ENCODE results near the gene HEMK1.

HEMK1 gene

DNA sequence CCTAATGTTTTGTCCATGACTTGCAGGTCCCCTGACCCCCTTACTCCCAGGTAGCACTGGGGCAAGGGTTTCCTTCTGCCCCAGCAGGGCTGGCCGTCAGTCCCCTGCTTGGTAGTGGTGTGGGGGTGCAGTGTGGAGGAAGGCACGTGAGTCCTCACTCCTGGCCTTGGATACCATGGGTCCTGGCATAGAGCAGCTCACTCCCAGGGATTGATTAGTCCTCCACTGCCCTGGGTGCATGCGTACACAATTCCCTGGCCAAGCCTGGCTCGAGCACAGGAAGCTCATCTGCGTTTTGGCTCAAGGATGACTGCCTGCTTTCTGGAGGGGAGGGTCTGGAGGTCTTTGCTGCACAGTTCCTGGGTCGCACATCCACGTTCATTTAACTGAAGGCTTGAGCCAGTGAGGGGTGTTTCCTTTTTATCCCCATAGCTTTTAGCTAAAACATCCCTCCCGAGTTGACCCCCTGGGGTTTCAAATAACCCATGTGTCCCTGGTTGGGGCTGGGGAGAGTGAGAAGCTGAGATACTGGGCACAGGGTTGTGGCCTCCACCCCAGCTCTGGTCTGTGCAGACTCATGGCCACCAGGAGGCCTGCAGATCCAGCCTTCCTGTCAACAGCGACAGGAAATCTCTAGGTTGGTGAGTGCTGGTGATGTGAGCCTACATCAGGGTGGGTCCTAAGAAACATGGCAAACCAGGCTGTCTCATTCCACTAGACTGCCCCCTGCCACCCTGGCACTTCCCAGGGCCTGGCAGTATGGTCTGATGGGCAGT is 11.5 kb downstream of the HEMK1 start:
- H3K4me1 Mint-ChIP-seq (ENCODE audit: low read depth): peaks cover 73% of the 10 kb centered on the region
- H3K27ac Mint-ChIP-seq: peak overlapping the region; percentile 40
- H3K9me3 Mint-ChIP-seq: no peaks in the 10 kb centered on the region
- H3K27me3 Mint-ChIP-seq: no peaks in the 10 kb centered on the region
- DNase-seq: no peak
- H3K36me3 Mint-ChIP-seq (ENCODE audit: low read depth): peaks cover 100% of the 10 kb centered on the region
- H3K4me3 Mint-ChIP-seq: no peak overlapping the region

DNA sequence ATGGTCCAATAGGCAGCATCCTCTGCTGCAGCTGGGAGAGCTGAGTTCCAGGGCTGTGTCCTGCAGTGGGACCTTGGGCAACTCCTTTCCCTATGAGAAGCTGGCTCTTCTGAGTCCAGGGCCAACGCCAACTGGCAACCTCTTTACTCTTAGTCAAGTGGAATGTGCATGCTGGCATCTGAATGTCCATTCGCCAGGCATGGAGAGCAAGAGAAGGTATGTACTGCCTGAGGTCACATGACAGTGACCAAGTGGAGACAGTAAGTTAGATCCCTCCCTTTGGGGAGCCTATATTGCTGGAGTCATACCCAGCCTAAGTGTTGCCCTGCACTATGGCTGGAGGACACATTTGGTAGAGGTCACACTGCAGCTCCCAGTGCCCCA is 12.1 kb downstream of the HEMK1 start:
- DNase-seq: no peak
- Mint-ChIP-seq H3K36me3 (ENCODE audit: low read depth) (peaks cover 99% of the 10 kb centered on the region), H3K27me3 (no peaks in the 10 kb centered on the region), H3K9me3 (no peaks in the 10 kb centered on the region), H3K4me3 (no peak overlapping the region), H3K27ac (no peak overlapping the region), H3K4me1 (ENCODE audit: low read depth) (peaks cover 73% of the 10 kb centered on the region)

DNA sequence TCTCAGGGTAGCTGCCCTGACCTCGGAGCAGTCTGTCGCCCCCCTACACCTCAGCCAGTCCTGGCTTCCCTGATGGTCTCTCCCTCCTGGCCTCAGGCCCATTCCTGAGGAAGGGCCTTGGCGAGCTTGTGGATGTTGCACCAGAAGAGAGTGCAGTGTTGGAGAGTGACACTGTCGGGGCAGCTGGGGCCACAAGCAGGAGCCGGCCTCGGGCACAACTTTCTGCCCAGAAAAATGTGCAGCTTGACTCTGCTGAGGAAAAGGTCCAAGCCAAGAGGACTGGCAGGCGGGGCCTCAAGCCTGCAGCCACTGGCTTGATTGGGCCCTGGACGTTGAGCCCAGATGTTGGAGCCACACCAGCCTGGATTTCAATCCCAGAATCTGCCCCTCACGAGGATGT is 12.8 kb downstream of the HEMK1 start:
- Mint-ChIP-seq H3K9me3 (no peaks in the 10 kb centered on the region), H3K27me3 (no peaks in the 10 kb centered on the region), H3K36me3 (ENCODE audit: low read depth) (peaks cover 99% of the 10 kb centered on the region), H3K4me3 (no peak overlapping the region), H3K27ac (peak overlapping the region; percentile 57), H3K4me1 (ENCODE audit: low read depth) (peaks cover 76% of the 10 kb centered on the region)
- DNase-seq: no peak

DNA sequence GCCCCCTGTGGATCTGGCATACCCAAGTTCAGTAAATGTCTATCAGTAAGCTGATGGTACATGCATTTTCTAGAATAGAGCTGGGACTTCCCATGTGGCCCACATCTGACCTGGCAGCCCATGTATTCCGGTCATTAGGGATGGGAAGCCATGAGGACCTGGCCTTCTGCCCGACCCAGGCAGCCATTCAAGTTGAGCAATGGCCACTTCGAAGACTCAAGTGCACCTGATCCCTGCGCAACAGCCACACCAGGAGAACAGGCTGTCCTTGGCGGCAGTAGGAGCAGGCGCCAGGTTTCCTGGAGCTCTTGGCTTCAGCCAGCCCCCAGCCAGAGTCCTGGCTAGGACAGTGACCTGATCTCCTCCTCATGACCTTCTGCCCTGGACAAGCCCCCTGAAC is 14.6 kb downstream of the HEMK1 start:
- Mint-ChIP-seq H3K36me3 (ENCODE audit: low read depth) (peaks cover 97% of the 10 kb centered on the region), H3K27ac (peak overlapping the region; percentile 99), H3K4me3 (no peak overlapping the region), H3K27me3 (no peaks in the 10 kb centered on the region), H3K4me1 (ENCODE audit: low read depth) (peaks cover 87% of the 10 kb centered on the region), H3K9me3 (no peaks in the 10 kb centered on the region)
- no peak for DNase-seq

DNA sequence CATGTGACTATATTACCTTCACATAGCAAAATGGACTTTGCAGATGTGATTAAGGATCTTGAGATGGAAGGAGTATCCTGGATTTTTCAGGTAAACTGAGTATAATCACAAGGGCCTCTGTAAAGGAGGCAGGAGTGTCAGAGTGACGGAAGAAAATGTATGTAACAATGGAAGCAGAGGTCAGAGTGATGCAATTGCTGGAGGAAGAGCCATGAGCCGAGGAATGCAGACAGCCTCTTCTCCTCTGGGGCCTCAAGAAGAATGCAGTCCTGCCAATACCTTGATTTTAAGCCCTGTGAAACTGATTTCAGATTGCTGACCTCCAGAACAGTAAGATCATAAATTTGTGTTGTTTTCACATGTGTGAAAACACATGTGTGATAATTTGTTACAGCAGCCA is 15.1 kb downstream of the HEMK1 start:
- H3K4me3 Mint-ChIP-seq: no peak overlapping the region
- peaks cover 94% of the 10 kb centered on the region for H3K36me3 Mint-ChIP-seq (ENCODE audit: low read depth)
- peaks cover 87% of the 10 kb centered on the region for H3K4me1 Mint-ChIP-seq (ENCODE audit: low read depth)
- no peaks in the 10 kb centered on the region for H3K9me3 Mint-ChIP-seq
- no peak for DNase-seq
- no peaks in the 10 kb centered on the region for H3K27me3 Mint-ChIP-seq
- peak overlapping the region; percentile 99 for H3K27ac Mint-ChIP-seq

DNA sequence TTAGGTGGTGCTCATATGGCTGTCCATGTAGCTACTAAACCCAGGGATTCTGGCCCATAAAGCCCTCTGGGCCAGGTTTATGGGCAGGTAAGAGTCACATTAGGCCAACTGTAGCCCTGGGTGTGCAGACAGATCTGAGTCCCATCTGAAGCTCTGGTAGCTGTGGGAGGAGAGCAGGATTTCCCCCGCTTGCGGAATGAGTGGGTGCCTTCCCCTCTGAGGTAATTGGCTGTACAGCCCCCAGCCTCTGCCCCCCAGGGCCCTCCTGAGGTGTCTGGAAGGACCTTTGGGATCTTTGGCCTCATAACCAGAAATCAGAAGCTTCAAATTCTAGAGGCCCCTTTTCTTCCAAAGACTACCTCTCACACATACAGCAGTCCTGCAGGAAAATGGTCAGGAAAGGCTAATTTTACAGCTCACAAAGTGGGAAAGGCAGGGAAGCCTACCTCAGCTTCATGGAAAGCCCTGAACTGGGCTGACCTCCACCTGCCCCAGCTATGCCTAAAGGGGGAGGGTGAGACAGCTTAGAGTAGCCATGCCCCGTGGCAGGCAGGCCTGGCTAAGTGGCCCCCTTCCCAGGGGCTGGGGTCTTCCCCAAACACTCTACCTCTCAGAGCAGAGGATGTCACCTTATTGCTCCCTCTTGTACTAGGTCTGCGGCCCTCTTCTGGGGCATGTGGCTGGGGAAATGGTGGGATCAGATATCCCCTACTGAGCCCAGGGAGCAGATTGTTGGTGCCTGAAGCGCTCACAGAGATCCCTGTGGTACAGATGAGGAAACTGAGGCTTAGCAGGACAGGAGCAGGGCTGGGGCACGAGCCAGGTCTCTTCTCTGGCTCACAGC is 16.8 kb downstream of the HEMK1 start:
- H3K9me3 Mint-ChIP-seq: no peaks in the 10 kb centered on the region
- peaks cover 89% of the 10 kb centered on the region for H3K4me1 Mint-ChIP-seq (ENCODE audit: low read depth)
- H3K27ac Mint-ChIP-seq: peak overlapping the region; percentile 99
- peaks cover 79% of the 10 kb centered on the region for H3K36me3 Mint-ChIP-seq (ENCODE audit: low read depth)
- H3K4me3 Mint-ChIP-seq: peak overlapping the region; percentile 12
- H3K27me3 Mint-ChIP-seq: no peaks in the 10 kb centered on the region
- DNase-seq: peak; percentile 62

DNA sequence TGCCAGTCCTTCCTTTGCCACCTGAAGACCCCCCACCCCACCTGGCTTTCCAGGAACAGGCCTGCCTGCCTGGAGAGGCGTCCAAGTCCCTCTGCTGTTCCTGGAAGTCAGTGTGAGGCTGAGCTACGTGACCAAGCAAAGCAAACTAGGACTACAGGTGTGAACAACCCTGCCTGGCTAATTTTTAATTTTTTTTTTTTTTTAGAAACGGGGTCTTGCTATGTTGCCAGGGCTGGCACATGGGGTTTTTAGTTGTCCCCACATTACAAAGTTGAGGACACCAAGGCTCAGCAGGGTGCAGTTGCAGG is 17.4 kb downstream of the HEMK1 start:
- DNase-seq: no peak
- Mint-ChIP-seq H3K4me3 (no peak overlapping the region), H3K36me3 (ENCODE audit: low read depth) (peaks cover 73% of the 10 kb centered on the region), H3K27ac (peak overlapping the region; percentile 99), H3K4me1 (ENCODE audit: low read depth) (peaks cover 91% of the 10 kb centered on the region), H3K27me3 (no peaks in the 10 kb centered on the region), H3K9me3 (no peaks in the 10 kb centered on the region)

DNA sequence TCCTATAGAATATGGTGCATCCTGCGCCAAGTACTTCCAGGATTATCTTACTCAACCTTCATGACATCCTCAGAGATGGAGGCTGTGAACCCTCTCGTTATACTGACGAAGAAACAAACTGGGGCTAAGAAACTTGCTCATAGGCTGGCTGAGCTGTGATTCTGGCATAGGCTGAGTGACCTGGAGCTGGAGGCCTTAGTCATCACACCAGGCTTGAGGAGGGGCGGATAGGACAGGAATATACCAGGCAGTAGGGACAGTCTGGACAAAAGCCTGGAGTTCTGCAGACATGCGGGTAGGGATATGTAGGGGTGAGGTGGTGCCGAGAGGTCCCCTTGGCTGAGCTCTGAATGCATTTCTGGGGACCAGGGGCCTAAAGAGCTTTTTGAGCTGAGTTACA is 18.1 kb downstream of the HEMK1 start:
- H3K4me3 Mint-ChIP-seq: peak overlapping the region; percentile 37
- H3K9me3 Mint-ChIP-seq: no peaks in the 10 kb centered on the region
- peak overlapping the region; percentile 99 for H3K27ac Mint-ChIP-seq
- no peaks in the 10 kb centered on the region for H3K27me3 Mint-ChIP-seq
- peaks cover 67% of the 10 kb centered on the region for H3K36me3 Mint-ChIP-seq (ENCODE audit: low read depth)
- peaks cover 96% of the 10 kb centered on the region for H3K4me1 Mint-ChIP-seq (ENCODE audit: low read depth)
- DNase-seq: no peak

DNA sequence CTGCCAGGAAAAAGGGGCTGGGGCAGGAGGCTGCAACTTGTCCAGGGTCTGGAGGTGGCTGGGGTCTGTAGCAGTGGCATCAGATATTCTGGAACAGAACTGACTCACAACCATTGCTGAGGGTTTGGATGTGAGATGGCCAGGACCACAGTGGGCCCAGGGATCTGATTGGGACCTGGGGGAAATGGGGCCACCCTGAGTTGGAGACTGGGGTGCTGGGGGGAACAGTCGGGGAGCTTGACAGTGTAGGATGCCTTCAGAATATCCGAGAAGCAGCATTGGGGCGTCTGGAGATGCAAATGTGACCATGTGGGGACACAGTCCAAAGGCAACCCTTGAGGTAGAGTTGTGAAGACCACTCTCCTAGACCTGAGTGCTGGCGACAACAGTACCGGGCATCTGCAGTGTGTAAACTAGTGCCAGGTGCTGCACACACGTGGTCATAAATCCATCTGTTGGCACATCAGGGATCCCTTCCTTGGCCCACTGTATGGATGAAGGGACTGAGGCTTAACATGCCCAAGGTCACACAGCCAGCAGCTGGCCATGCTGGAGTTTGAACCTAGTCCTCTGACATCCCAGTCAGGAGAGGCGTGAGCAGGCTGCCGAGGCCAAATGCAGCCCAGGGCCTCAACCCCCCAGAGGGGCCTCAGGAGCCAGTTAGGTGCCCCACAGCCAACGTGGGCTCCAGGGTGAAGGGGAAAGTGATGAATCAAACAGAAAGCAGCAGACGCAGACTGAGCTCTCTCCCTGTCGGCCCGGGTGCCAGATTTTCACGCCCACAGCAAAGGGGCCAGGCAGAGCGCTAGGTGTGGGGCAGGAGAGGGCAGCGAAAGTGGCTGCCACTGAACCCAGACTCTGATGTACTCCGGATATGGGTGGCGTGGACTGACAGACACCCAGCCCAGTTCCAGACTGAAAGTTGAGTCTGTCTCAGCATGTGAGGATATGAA is 18.8 kb downstream of the HEMK1 start:
- peak; percentile 89 for DNase-seq
- Mint-ChIP-seq H3K36me3 (ENCODE audit: low read depth) (peaks cover 63% of the 10 kb centered on the region), H3K4me3 (peak overlapping the region; percentile 40), H3K4me1 (ENCODE audit: low read depth) (peaks cover 98% of the 10 kb centered on the region), H3K27ac (peak overlapping the region; percentile 99), H3K9me3 (no peaks in the 10 kb centered on the region), H3K27me3 (no peaks in the 10 kb centered on the region)

DNA sequence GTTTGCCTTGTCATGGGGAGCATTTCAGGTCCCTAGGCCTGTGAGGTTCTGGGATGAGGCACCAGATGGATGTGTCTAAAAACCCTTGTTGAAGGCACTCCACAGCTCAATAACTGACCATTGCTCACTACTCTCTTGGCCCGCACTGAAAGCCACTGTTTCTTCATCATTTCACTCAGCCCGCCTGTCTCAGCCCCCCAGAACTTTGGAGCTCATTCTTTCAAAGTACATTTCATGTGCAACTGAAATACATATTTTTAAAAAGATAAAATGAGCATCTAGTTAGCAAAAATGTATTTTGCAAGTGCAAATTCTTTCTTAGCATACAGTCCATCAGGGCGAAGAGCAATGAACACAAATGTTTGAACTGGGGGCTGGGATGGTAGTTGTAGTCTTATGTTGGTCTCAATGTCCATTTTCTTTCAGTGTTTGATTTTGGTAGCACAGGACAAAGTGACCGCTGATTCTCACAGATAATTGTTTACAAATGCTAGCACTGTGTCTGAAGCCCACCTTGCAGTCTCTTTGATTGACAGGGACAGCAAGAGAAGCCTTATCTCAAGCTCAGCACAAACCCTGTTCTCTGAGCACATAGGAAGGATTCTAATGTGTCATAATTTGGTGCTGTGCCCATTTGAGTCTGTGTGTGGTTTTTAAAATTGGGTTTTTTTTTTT is 19.6 kb downstream of the HEMK1 start:
- DNase-seq: no peak
- Mint-ChIP-seq H3K27me3 (no peaks in the 10 kb centered on the region), H3K36me3 (ENCODE audit: low read depth) (peaks cover 62% of the 10 kb centered on the region), H3K4me3 (peak overlapping the region; percentile 40), H3K4me1 (ENCODE audit: low read depth) (peaks cover 98% of the 10 kb centered on the region), H3K27ac (peak overlapping the region; percentile 99), H3K9me3 (no peaks in the 10 kb centered on the region)

DNA sequence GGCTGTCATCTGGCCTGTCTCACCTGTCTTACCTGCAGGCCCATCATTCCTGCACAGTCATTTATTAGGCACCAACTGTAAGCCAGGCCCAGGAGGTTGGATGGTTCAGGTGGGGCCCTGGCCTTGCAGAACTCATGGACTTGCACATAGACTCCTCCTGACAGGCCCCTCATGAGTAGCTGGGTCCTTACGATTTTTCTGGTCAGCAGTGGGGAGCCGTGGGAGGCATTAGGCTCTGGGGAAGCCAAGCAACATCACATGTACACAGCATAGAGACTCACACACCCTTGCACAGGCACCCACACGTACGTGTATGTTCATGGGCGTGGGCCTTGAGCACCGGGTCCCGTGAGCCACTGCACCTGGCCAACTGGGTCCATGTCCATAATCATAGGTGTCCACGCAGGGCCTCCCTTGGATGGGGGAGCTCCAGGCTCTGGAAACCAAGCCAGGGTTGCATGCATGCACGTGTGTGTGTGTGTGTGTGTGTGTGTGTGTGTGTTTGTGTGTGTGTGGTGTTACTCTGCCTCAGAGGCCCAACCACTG is 21.9 kb downstream of the HEMK1 start:
- H3K4me1 Mint-ChIP-seq (ENCODE audit: low read depth): peaks cover 95% of the 10 kb centered on the region
- no peaks in the 10 kb centered on the region for H3K9me3 Mint-ChIP-seq
- H3K27me3 Mint-ChIP-seq: no peaks in the 10 kb centered on the region

DNA sequence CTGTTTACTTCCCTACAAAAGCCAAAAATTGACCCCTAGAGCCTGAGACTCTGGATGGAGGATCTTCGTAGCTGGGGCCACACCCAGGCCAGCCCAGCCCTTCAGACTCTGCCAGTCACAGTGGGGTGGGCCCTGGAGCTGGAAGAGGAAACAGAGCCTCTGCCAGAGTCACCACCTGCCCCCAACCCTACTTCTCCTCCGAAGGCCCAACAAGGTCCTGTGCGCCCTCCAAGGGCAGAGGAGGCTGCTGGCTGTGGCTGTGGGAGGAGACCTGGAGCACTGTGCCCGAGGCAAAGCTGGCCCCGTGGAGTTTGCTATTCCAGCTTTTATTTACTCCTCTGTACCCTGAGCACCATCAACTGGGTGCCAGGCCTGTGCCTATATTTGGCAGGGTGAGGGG is 23.2 kb downstream of the HEMK1 start:
- Mint-ChIP-seq H3K9me3 (no peaks in the 10 kb centered on the region), H3K27ac (peak overlapping the region; percentile 99), H3K4me3 (peak overlapping the region; percentile 39), H3K36me3 (ENCODE audit: low read depth) (peaks cover 50% of the 10 kb centered on the region), H3K27me3 (no peaks in the 10 kb centered on the region), H3K4me1 (ENCODE audit: low read depth) (peaks cover 84% of the 10 kb centered on the region)
- peak; percentile 61 for DNase-seq

More for the DNA sequence above, 21.9 kb downstream of the HEMK1 start:
- peaks cover 59% of the 10 kb centered on the region for H3K36me3 Mint-ChIP-seq (ENCODE audit: low read depth)
- H3K4me3 Mint-ChIP-seq: peak overlapping the region; percentile 60
- H3K27ac Mint-ChIP-seq: peak overlapping the region; percentile 99
- peak; percentile 83 for DNase-seq

DNA sequence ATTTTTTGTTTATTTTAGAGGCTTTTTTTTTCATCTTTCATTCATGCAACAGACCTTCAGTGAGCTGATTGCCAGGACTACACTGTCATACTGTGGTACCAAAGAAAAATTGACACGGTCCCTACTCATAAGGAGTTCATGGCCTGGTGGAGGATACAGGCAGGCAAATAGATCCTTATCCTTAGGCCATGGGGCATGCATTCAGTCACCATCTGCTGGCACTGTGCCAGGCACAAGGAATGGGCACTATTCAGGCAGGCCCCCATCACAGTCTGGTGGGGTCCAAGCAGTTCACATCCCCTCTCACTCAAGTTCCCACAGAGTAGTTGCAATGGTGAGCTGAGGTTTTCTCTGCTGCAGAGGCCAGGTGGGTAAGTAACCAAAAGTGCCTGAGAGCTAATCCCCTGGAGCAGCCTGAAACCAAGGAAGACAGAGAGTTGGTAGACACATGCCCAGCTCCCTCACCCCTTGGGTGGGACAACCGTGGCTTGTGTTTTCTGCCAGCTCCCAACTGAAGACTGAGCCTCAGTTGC is 25.0 kb downstream of the HEMK1 start:
- H3K27ac Mint-ChIP-seq: peak overlapping the region; percentile 99
- H3K36me3 Mint-ChIP-seq (ENCODE audit: low read depth): peaks cover 51% of the 10 kb centered on the region
- H3K27me3 Mint-ChIP-seq: no peaks in the 10 kb centered on the region
- peaks cover 83% of the 10 kb centered on the region for H3K4me1 Mint-ChIP-seq (ENCODE audit: low read depth)
- H3K4me3 Mint-ChIP-seq: no peak overlapping the region
- H3K9me3 Mint-ChIP-seq: no peaks in the 10 kb centered on the region
- DNase-seq: no peak

Measured in activated T-cell treated with anti-CD3 and anti-CD28 coated beads, Interleukin-2, amount 50 U/mL, for 24 hours (primary cell).